Measurements from ENCODE around the gene FAM124A. TPM values are rescaled to one million over a fixed set of nuclear protein-coding genes. Genes with fewer than 3 reads are reported as not detected.

The FAM124A gene
- total and polyA plus RNA-seq, 2 of the 8 experiments (the other 6 are each of a cell fraction or from before 2014, with no cell fraction given): 40.7 to 49.9 TPM

DNA sequence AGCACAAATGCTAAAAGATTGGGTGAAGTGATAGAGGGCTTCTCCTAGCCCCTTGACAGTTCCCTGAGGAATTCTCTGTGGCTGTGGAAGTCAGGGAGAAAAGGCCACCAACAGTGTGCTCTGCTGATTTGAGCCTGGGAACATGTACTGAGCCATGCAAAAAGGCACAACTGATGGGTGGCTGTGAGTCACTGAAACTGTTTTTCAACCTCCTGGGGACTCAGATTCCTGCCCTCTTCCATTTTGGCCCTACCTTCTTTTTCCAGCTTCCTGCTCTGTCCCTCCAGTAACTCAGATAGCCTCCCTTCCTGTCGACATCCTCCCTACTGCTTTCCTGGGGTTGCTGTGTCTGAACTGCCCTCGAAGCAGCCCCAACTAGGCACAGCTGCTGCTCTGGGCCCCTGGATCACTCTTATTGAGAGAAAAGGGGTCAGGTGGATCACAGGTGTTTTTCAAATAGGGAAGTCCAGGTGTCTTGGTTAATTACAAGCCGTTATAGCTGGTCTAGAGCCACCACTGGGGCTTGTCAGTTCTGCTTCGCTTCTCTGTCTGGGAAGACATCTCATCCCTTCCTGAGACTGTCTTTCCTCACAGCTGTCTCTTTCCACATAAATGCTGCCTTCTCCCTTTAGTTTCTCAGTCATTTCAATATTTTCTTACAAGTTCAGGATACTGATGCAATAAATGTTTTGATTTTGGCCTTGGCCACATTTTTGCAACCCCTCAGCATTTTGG, 13.7 kb downstream of the FAM124A start (continued):
- no peak for TF ChIP-seq MAFK (IDR thresholded peaks at IDR 0.05; ENCODE audit: low read depth, low read length)
- no peak for TF ChIP-seq NANOG (IDR thresholded peaks at IDR 0.05; ENCODE audit: insufficient read depth, low read depth, low read length, poor library complexity, severe bottlenecking)
- no peak for TF ChIP-seq CHD1 (IDR thresholded peaks at IDR 0.05; ENCODE audit: low read depth, low read length)
- TF ChIP-seq KDM5A (IDR thresholded peaks at IDR 0.05; ENCODE audit: low read length): no peak
- no peak for TF ChIP-seq POLR2AphosphoS5 (IDR thresholded peaks at IDR 0.05; ENCODE audit: low read depth, low read length)

All from H1 (cell line).